GM12875 (cell line): ENCODE measurements around the gene ARHGEF35.
"Not testable (repeated sequence)": the region's sequence is repeated elsewhere in the genome, so short reads cannot be mapped to it uniquely, and the experiment has no call there.

Experiments used
- H3K4me3 ChIP-seq: one replicate; pipeline ENCODE4 v1.5.1; 2011; ENCODE audit warnings: low read depth, low read length, control low read depth
- CTCF ChIP-seq: IDR thresholded peaks from 2 replicates; pipeline ENCODE4 v1.5.1; 2011; ENCODE audit warnings: low read depth, mild to moderate bottlenecking, control low read depth, inconsistent platforms, low read length, moderate library complexity, borderline replicate concordance; ENCODE audit not compliant: insufficient read depth

The ARHGEF35 gene

GRCh38 chr7:144179165-144179479 is 16.5 kb downstream of the ARHGEF35 start:
- H3K4me3 ChIP-seq: not testable (repeated sequence)

GRCh38 chr7:144178380-144179164 is 17.1 kb downstream of the ARHGEF35 start:
- peak; percentile 38; the same call in 1 of the 2 replicates for TF ChIP-seq CTCF
- H3K4me3 ChIP-seq: not testable (repeated sequence)

- TF ChIP-seq CTCF: no peak
- H3K4me3 ChIP-seq: no peak overlapping the region
Observed at GRCh38 chr7:144174613-144175012, 21.0 kb downstream of the ARHGEF35 start.

- not testable (repeated sequence) for H3K4me3 ChIP-seq
Observed at GRCh38 chr7:144171594-144172350, 23.9 kb downstream of the ARHGEF35 start.

- no peak for TF ChIP-seq CTCF
- H3K4me3 ChIP-seq: no peak overlapping the region
Observed at GRCh38 chr7:144164784-144165183, 30.8 kb downstream of the ARHGEF35 start.

GRCh38 chr7:144158861-144159260 is 36.8 kb downstream of the ARHGEF35 start:
- no peak for TF ChIP-seq CTCF
- no peak overlapping the region for H3K4me3 ChIP-seq

- no peak for TF ChIP-seq CTCF
Observed at GRCh38 chr7:144148224-144148827, 47.3 kb downstream of the ARHGEF35 start.

GRCh38 chr7:144144426-144144825 is 51.2 kb downstream of the ARHGEF35 start:
- no peak overlapping the region for H3K4me3 ChIP-seq
- no peak for TF ChIP-seq CTCF

More at GRCh38 chr7:144148224-144148827, 47.3 kb downstream of the ARHGEF35 start:
- H3K4me3 ChIP-seq: no peak overlapping the region
